Uterus (tissue), 4 donors: ENCODE data around the gene GPSM1. TPM values are rescaled to one million over a fixed set of nuclear protein-coding genes. Genes with fewer than 3 reads are reported as not detected.

Source experiments
- DNase-seq, 2 donors: peaks; one replicate each; pipeline ENCODE4 v3.0.0-alpha.2; 2019 to 2020
- H3K27ac ChIP-seq, 2 donors: fragments of 200-600 bp; sonication (generic); 1 replicate in 1 of 2; 2 replicates in 1 of 2; pipeline ENCODE4 v1.5.1; 2016 to 2018
- H3K27me3 ChIP-seq, 2 donors: fragments of 200-600 bp; sonication (generic); one replicate each; pipeline ENCODE4 v1.5.1; 2018 to 2019; ENCODE audit warnings: control low read depth in 1 of 2
- H3K36me3 ChIP-seq, 2 donors: fragments of 200-600 bp; sonication (generic); one replicate each; pipeline ENCODE4 v1.5.1; 2019; ENCODE audit warnings: control low read depth in 1 of 2
- H3K4me1 ChIP-seq, 2 donors: fragments of 200-600 bp; sonication (generic); one replicate each; pipeline ENCODE4 v1.5.1; 2018 to 2019; ENCODE audit warnings: control low read depth in 1 of 2
- H3K4me3 ChIP-seq, 2 donors: fragments of 200-600 bp; sonication (generic); 1 replicate in 1 of 2; 2 replicates in 1 of 2; pipeline ENCODE4 v1.5.1; 2018 to 2019; ENCODE audit warnings: mild to moderate bottlenecking in 1 of 2
- H3K9me3 ChIP-seq, 2 donors: fragments of 200-600 bp; sonication (generic); one replicate each; pipeline ENCODE4 v1.5.1; 2019; ENCODE audit warnings: control low read depth in 1 of 2
- POLR2A ChIP-seq, 2 donors: fragments of 450-650 bp; IDR thresholded peaks; one replicate each; pipeline ENCODE4 v1.6.1; 2016; ENCODE audit warnings: antibody characterized with exemption in 2 of 2, mild to moderate bottlenecking in 1 of 2, moderate library complexity in 1 of 2
- intact Hi-C: fragments of 100-400 bp; cut with DNase I; formaldehyde crosslinking; loops from one replicate; pipeline ENCODE4 v1.15.1; 2023; ENCODE audit warnings: low total_unique reads
- total RNA-seq, 4 donors: library from RNA; depleted of rRNA in 3 of 4; stranded (reverse); fragments of >200 nt in 3 of 4; gene quantifications; one replicate each; pipeline versions ENCODE4 v1.1.0 to v1.2.4, GENCODE V29; 2014 to 2023
- TF ChIP-seq, protein P1 (sequence below), 4 experiments: fragments of 200-600 bp in 2 of 4; fragments of 450-650 bp in 2 of 4; sonication (generic) in 2 of 4; IDR thresholded peaks; one replicate each; pipeline ENCODE4 v1.5.1; 2016 to 2019; ENCODE audit warnings: antibody characterized with exemption in 4 of 4, mild to moderate bottlenecking in 2 of 4, moderate library complexity in 1 of 4
- donor health status: DM: yes; HTN: yes; CAD: no.

The GPSM1 gene
- total RNA-seq, 4 donors from 2014 or later = 4.4 to 43.6 (median 24.1) TPM

DNA sequence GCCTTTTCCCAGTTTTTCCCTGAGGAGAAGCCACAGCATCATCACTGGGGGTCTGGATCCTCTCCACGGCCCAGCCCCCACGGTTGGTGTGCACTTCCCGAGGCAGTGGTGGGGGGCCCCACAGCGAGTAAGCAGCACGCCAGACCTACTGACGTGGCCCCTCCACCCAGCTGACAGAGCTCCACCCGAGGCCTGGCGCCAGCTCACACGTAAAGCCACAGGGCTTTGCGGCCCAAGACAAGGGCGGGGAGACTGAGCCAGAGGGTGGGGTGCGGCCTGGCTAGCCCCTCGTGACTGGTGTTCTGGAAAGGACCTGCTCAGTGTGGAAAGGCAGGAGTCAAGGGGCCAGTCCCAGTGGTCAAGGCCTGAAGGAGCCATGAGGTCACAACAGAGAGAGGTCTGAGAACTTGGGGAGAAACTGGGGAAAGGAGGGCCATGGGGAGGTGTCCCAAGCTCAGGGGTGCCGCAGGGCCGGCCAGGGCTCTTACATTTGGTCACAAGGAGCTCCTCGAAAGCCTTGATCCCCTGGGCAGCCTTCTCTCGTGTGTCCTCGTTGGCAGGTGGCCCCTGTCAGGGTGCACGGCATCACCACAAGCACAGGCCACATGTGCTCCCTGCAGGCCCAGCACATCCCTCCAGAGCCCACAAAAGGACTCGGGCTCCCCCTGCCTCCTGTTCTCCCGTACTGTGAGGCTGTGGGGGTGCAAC, 67.1 kb downstream of the GPSM1 start:
- intact Hi-C loops = no loop called here
- DNase-seq = no peak
- Histone ChIP-seq H3K9me3 (no peaks in the 10 kb centered on the region), H3K27me3 (no peaks in the 10 kb centered on the region), H3K4me3 (no peak overlapping the region), H3K36me3 (no peaks in the 10 kb centered on the region), H3K4me1 (peaks cover 4 to 7% of the 10 kb centered on the region in 2 donors), H3K27ac (no peak overlapping the region)
- TF ChIP-seq, protein P1, sequence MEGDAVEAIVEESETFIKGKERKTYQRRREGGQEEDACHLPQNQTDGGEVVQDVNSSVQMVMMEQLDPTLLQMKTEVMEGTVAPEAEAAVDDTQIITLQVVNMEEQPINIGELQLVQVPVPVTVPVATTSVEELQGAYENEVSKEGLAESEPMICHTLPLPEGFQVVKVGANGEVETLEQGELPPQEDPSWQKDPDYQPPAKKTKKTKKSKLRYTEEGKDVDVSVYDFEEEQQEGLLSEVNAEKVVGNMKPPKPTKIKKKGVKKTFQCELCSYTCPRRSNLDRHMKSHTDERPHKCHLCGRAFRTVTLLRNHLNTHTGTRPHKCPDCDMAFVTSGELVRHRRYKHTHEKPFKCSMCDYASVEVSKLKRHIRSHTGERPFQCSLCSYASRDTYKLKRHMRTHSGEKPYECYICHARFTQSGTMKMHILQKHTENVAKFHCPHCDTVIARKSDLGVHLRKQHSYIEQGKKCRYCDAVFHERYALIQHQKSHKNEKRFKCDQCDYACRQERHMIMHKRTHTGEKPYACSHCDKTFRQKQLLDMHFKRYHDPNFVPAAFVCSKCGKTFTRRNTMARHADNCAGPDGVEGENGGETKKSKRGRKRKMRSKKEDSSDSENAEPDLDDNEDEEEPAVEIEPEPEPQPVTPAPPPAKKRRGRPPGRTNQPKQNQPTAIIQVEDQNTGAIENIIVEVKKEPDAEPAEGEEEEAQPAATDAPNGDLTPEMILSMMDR (IDR thresholded peaks at IDR 0.05) = no peak
- no peak for TF ChIP-seq POLR2A (IDR thresholded peaks at IDR 0.05)

- TF ChIP-seq POLR2A (IDR thresholded peaks at IDR 0.05) = no peak
- TF ChIP-seq, protein P1 (IDR thresholded peaks at IDR 0.05) = no peak
- Histone ChIP-seq H3K36me3 (no peaks in the 10 kb centered on the region), H3K27ac (no peak overlapping the region), H3K4me1 (peaks cover 4 to 7% of the 10 kb centered on the region in 2 donors), H3K4me3 (no peak overlapping the region), H3K9me3 (no peaks in the 10 kb centered on the region), H3K27me3 (no peaks in the 10 kb centered on the region)
- DNase-seq = no peak
- intact Hi-C loops = no loop called here
Observed at GRCh38 chr9:136395020-136395340, 67.6 kb downstream of the GPSM1 start.

DNA sequence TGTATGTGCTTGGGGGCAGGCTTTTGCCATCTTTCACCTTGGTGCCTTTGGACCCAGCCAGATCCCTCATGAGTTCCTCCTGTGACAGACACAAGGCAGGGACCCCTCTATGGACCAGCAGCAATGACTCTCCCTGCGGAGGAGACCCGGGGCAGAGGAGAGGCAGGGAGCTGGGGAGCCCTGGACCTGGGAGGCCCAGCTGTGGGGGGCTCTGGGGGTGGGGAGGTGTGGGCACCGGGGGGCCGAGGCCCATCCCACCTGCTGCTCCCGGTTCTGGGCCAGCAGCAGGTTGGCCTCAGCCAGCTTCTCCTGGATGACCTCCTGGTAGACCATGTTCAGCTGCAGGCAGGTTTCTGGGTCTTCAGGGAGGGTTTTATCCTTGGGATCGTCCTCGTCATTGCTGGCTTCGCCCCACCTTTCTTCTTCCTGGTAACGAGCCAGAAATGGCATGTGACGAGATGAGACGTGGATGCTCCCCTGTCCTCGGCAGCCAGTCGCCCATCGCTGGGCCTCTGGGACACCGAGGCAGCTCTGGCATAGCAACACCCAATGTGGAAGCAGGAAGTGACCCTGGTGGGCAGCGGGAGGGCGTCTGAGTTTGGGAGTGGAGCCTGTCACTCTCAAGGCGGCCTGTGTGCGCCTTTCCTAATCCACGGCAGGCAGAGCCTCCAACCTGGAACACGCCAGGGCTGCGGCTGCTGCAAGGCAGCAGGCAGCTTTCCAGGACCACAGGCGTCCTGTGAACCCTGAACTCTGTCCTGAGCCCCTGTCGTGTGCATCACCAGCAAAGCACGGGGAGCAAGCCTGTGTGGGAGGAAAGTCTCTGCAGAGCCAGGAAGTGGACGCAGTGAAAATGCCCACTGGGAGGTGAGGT, 68.2 kb downstream of the GPSM1 start:
- TF ChIP-seq, protein P1 (IDR thresholded peaks at IDR 0.05) = no peak
- no peak for TF ChIP-seq POLR2A (IDR thresholded peaks at IDR 0.05)
- DNase-seq = no peak
- Histone ChIP-seq H3K36me3 (no peaks in the 10 kb centered on the region), H3K27me3 (no peaks in the 10 kb centered on the region), H3K27ac (no peak overlapping the region), H3K4me3 (no peak overlapping the region), H3K4me1 (peaks cover 4 to 7% of the 10 kb centered on the region in 2 donors), H3K9me3 (no peaks in the 10 kb centered on the region)
- intact Hi-C loops = no loop called here

DNA sequence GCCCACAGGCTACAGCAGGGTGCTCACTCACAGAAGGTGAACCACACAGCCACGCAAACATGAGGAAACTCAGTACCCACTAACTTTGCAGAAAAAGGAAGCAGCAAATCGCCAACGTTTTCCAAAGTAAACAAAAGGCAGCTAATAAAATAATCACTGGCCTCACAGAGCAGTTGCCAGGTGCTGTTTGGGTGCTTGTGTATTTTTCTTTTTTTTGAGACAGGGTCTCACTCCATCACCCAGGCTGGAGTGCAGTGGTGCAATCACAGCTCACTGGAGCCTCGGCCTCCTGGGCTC, 68.8 kb downstream of the GPSM1 start:
- no peaks in the 10 kb centered on the region for H3K27me3 ChIP-seq
- no peak for DNase-seq
- TF ChIP-seq, protein P1 (IDR thresholded peaks at IDR 0.05) = no peak
- no peak for TF ChIP-seq POLR2A (IDR thresholded peaks at IDR 0.05)
- peaks cover 4 to 7% of the 10 kb centered on the region in 2 donors for H3K4me1 ChIP-seq
- H3K9me3 ChIP-seq = no peaks in the 10 kb centered on the region
- intact Hi-C loops = no loop called here
- no peaks in the 10 kb centered on the region for H3K36me3 ChIP-seq
- H3K27ac ChIP-seq = no peak overlapping the region
- no peak overlapping the region for H3K4me3 ChIP-seq

GRCh38 chr9:136397643-136398042, 70.3 kb downstream of the GPSM1 start:
- Histone ChIP-seq H3K9me3 (no peaks in the 10 kb centered on the region), H3K27me3 (no peaks in the 10 kb centered on the region), H3K4me3 (no peak overlapping the region), H3K27ac (no peak overlapping the region), H3K36me3 (no peaks in the 10 kb centered on the region), H3K4me1 (peaks cover 4 to 7% of the 10 kb centered on the region in 2 donors)
- intact Hi-C loops = no loop called here
- TF ChIP-seq, protein P1 (IDR thresholded peaks at IDR 0.05) = no peak
- no peak for TF ChIP-seq POLR2A (IDR thresholded peaks at IDR 0.05)
- DNase-seq = no peak
